SK-N-SH (cell line): ENCODE measurements around the gene KIF16B. TPM values are rescaled to one million over a fixed set of nuclear protein-coding genes. Genes with fewer than 3 reads are reported as not detected.

Experiments
- CTCF ChIA-PET: fragments of 300-600, 350-600 bp; formaldehyde crosslinking; extraction: SDS; loops from one replicate; lab custom pipeline; 2021; lab: Yijun Ruan, JAX
- POLR2A ChIA-PET: fragments of 350-600 bp; sonication (Branson Sonifier 250); formaldehyde crosslinking; extraction: SDS; loops from one replicate; lab custom pipeline; 2020; ENCODE audit warnings: antibody characterized with exemption, inconsistent platforms; lab: Yijun Ruan, JAX
- DNase-seq: peaks from one replicate; pipeline ENCODE4 v3.0.0; 2012
- H2AFZ ChIP-seq: fragments of 200-600 bp; sonication (generic); 2 replicates; pipeline ENCODE4 v1.8.1; 2016; ENCODE audit warnings: antibody characterized with exemption, mild to moderate bottlenecking, low read depth
- H3F3A ChIP-seq: fragments of 200-600 bp; sonication (generic); replicated peaks from 2 replicates; pipeline ENCODE3; 2016; ENCODE audit warnings: antibody characterized with exemption, mild to moderate bottlenecking; ENCODE audit not compliant: insufficient read depth
- H3K27ac ChIP-seq, 2 experiments: fragments of 200-500 bp in 1 of 2; fragments of 200-600 bp in 1 of 2; sonication (Bioruptor generic) in 1 of 2; sonication (generic), shearing (Covaris generic) in 1 of 2; 2 replicates each; pipeline versions ENCODE4 v1.5.1 to v1.6.1; 2014 to 2016; ENCODE audit warnings: low read depth in 2 of 2, inconsistent platforms in 1 of 2, low read length in 1 of 2, mild to moderate bottlenecking in 1 of 2, mixed read lengths in 1 of 2
- H3K27me3 ChIP-seq: fragments of 200-600 bp; sonication (generic), shearing (Covaris generic); 2 replicates; pipeline ENCODE4 v1.6.1; 2016; ENCODE audit warnings: mixed run types; ENCODE audit not compliant: insufficient read depth
- H3K36me3 ChIP-seq, 2 experiments: fragments of 200-500 bp in 1 of 2; fragments of 200-600 bp in 1 of 2; sonication (Bioruptor generic) in 1 of 2; sonication (generic) in 1 of 2; replicated peaks in 1 of 2; 2 replicates each; pipeline versions ENCODE3 to v1.5.1; 2014 to 2016; ENCODE audit warnings: low read length in 1 of 2, mild to moderate bottlenecking in 1 of 2; ENCODE audit not compliant: insufficient read depth in 2 of 2, control insufficient read depth in 1 of 2
- H3K4me1 ChIP-seq, 2 experiments: fragments of 200-500 bp in 1 of 2; fragments of 200-600 bp in 1 of 2; sonication (Bioruptor generic) in 1 of 2; sonication (generic), shearing (Covaris generic) in 1 of 2; 2 replicates each; pipeline versions ENCODE4 v1.5.1 to v1.6.1; 2014 to 2016; ENCODE audit warnings: low read depth in 1 of 2, low read length in 1 of 2, mixed run types in 1 of 2; ENCODE audit not compliant: insufficient read depth in 2 of 2, control insufficient read depth in 1 of 2
- H3K4me2 ChIP-seq: fragments of 200-600 bp; sonication (generic), shearing (Covaris generic); 2 replicates; pipeline ENCODE4 v1.6.1; 2017; ENCODE audit warnings: mixed run types
- H3K4me3 ChIP-seq, 2 experiments: fragments of 200-500 bp in 1 of 2; fragments of 200-600 bp in 1 of 2; sonication (Bioruptor generic) in 1 of 2; sonication (generic), shearing (Covaris generic) in 1 of 2; 2 replicates each; pipeline versions ENCODE4 v1.5.1 to v1.8.1; 2014 to 2016; ENCODE audit warnings: low read depth in 2 of 2, inconsistent platforms in 1 of 2, low read length in 1 of 2, mild to moderate bottlenecking in 1 of 2, mixed read lengths in 1 of 2, moderate library complexity in 1 of 2
- H3K79me2 ChIP-seq: fragments of 200-600 bp; sonication (generic); 2 replicates; pipeline ENCODE4 v1.8.1; 2017; ENCODE audit warnings: mild to moderate bottlenecking; ENCODE audit not compliant: insufficient read depth
- H3K9ac ChIP-seq: fragments of 200-600 bp; sonication (generic); 2 replicates; pipeline ENCODE4 v1.6.1; 2017; ENCODE audit warnings: mixed run types
- H3K9me2 ChIP-seq: fragments of 200-600 bp; sonication (generic); 2 replicates; pipeline ENCODE4 v1.6.1; 2017; ENCODE audit warnings: mixed run types
- H3K9me3 ChIP-seq: fragments of 200-600 bp; sonication (generic); 2 replicates; pipeline ENCODE4 v1.6.1; 2017; ENCODE audit warnings: mixed run types, mild to moderate bottlenecking, moderate library complexity
- H4K20me1 ChIP-seq: fragments of 200-600 bp; sonication (generic); 2 replicates; pipeline ENCODE4 v1.6.1; 2017; ENCODE audit warnings: mild to moderate bottlenecking, mixed run types; ENCODE audit not compliant: insufficient read depth
- FOXJ3 ChIP-seq: sonication (generic); formaldehyde crosslinking; IDR thresholded peaks from 2 replicates; pipeline ENCODE4 v1.5.1; 2020; ENCODE audit warnings: mild to moderate bottlenecking, missing genetic modification reagents
- NRF1 ChIP-seq: IDR thresholded peaks from 2 replicates; pipeline ENCODE4 v1.6.1; 2012; ENCODE audit warnings: low read depth, mild to moderate bottlenecking, low read length
- RCOR1 ChIP-seq: fragments of 150-350 bp; IDR thresholded peaks from 2 replicates; pipeline ENCODE4 v1.6.1; 2017; ENCODE audit warnings: antibody characterized with exemption, low read length
- RXRA ChIP-seq: IDR thresholded peaks from 2 replicates; pipeline ENCODE4 v1.4.0; 2012; ENCODE audit warnings: low read depth, mild to moderate bottlenecking, borderline replicate concordance
- SIN3A ChIP-seq: IDR thresholded peaks from 2 replicates; pipeline ENCODE4 v1.6.1; 2012; ENCODE audit warnings: low read depth, mild to moderate bottlenecking, low read length, moderate library complexity, borderline replicate concordance
- SMC3 ChIP-seq: IDR thresholded peaks from 2 replicates; pipeline ENCODE4 v1.6.1; 2012; ENCODE audit warnings: low read depth, low read length, improper control_type of control experiment
- TEAD4 ChIP-seq: IDR thresholded peaks from 2 replicates; pipeline ENCODE4 v1.4.0; 2012; ENCODE audit warnings: mild to moderate bottlenecking, borderline replicate concordance; ENCODE audit not compliant: insufficient read depth
- YY1 ChIP-seq: IDR thresholded peaks from 2 replicates; pipeline ENCODE4 v1.4.0; 2012; ENCODE audit warnings: low read depth, mild to moderate bottlenecking
- WGBS: methylation state at CpG from one replicate; pipeline ENCODE4 v1.1.6; 2017; ENCODE audit warnings: low lambda C conversion rate; 5-methylcytosine and 5-hydroxymethylcytosine counted together
- polyA plus RNA-seq, 3 experiments: library from polyadenylated mRNA; depleted of rRNA; stranded (reverse); fragments of >200 nt; gene quantifications; 2 replicates each; pipeline ENCODE4 v1.2.3, GENCODE V29; 2012
- TF ChIP-seq, protein P1 (sequence below): IDR thresholded peaks from 2 replicates; pipeline ENCODE4 v1.6.1; 2012; ENCODE audit warnings: mild to moderate bottlenecking, low read depth, low read length, moderate library complexity
- TF ChIP-seq, protein P2 (sequence below): fragments of 200-600 bp; sonication (generic); IDR thresholded peaks from 2 replicates; pipeline ENCODE4 v1.6.1; 2017; ENCODE audit warnings: antibody characterized with exemption, mild to moderate bottlenecking, moderate library complexity
- TF ChIP-seq, protein P3 (sequence below): fragments of 150-350 bp; IDR thresholded peaks from 2 replicates; pipeline ENCODE4 v1.6.1; 2017; ENCODE audit warnings: antibody characterized with exemption, low read length, low read depth, borderline replicate concordance
- TF ChIP-seq, protein P4 (sequence below): IDR thresholded peaks from 2 replicates; pipeline ENCODE4; 2012
- TF ChIP-seq, protein P5 (sequence below): IDR thresholded peaks from 2 replicates; pipeline ENCODE4 v1.4.0; 2012; ENCODE audit warnings: low read depth

KIF16B gene
- polyA plus RNA-seq, 1 of the 3 experiments (the other 2 are of a cell fraction) = 3.3 TPM

GRCh38 chr20:16404171-16404570 is 169.1 kb downstream of the KIF16B start:
- WGBS = 81% methylated on average over 5 of the region's 5 CpGs
- H3K9ac ChIP-seq = no peak overlapping the region
- no peaks in the 10 kb centered on the region for H3K27me3 ChIP-seq
- ChIA-PET CTCF (no interaction called here), POLR2A (no interaction called here)
- H3K9me3 ChIP-seq = no peaks in the 10 kb centered on the region
- H3F3A ChIP-seq = no peaks in the 10 kb centered on the region
- no peak overlapping the region for H3K4me3 ChIP-seq
- H3K4me1 ChIP-seq = peaks cover 0 to 4% of the 10 kb centered on the region in 2 experiments; a peak in 1 of 4 replicates
- H3K9me2 ChIP-seq = no peaks in the 10 kb centered on the region
- H3K27ac ChIP-seq = no peak overlapping the region
- H3K4me2 ChIP-seq = no peak overlapping the region
- DNase-seq = no peak
- H4K20me1 ChIP-seq = no peaks in the 10 kb centered on the region
- no peak for TF ChIP-seq RCOR1
- H3K79me2 ChIP-seq = no peaks in the 10 kb centered on the region
- H3K36me3 ChIP-seq = peaks cover 0 to 16% of the 10 kb centered on the region in 2 experiments
- no peak overlapping the region for H2AFZ ChIP-seq

GRCh38 chr20:16400234-16400633 is 173.0 kb downstream of the KIF16B start:
- H3K9me2 ChIP-seq = no peaks in the 10 kb centered on the region
- CTCF ChIA-PET = no interaction called here
- TF ChIP-seq, protein P1, sequence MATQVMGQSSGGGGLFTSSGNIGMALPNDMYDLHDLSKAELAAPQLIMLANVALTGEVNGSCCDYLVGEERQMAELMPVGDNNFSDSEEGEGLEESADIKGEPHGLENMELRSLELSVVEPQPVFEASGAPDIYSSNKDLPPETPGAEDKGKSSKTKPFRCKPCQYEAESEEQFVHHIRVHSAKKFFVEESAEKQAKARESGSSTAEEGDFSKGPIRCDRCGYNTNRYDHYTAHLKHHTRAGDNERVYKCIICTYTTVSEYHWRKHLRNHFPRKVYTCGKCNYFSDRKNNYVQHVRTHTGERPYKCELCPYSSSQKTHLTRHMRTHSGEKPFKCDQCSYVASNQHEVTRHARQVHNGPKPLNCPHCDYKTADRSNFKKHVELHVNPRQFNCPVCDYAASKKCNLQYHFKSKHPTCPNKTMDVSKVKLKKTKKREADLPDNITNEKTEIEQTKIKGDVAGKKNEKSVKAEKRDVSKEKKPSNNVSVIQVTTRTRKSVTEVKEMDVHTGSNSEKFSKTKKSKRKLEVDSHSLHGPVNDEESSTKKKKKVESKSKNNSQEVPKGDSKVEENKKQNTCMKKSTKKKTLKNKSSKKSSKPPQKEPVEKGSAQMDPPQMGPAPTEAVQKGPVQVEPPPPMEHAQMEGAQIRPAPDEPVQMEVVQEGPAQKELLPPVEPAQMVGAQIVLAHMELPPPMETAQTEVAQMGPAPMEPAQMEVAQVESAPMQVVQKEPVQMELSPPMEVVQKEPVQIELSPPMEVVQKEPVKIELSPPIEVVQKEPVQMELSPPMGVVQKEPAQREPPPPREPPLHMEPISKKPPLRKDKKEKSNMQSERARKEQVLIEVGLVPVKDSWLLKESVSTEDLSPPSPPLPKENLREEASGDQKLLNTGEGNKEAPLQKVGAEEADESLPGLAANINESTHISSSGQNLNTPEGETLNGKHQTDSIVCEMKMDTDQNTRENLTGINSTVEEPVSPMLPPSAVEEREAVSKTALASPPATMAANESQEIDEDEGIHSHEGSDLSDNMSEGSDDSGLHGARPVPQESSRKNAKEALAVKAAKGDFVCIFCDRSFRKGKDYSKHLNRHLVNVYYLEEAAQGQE = no peak
- TF ChIP-seq, protein P2, sequence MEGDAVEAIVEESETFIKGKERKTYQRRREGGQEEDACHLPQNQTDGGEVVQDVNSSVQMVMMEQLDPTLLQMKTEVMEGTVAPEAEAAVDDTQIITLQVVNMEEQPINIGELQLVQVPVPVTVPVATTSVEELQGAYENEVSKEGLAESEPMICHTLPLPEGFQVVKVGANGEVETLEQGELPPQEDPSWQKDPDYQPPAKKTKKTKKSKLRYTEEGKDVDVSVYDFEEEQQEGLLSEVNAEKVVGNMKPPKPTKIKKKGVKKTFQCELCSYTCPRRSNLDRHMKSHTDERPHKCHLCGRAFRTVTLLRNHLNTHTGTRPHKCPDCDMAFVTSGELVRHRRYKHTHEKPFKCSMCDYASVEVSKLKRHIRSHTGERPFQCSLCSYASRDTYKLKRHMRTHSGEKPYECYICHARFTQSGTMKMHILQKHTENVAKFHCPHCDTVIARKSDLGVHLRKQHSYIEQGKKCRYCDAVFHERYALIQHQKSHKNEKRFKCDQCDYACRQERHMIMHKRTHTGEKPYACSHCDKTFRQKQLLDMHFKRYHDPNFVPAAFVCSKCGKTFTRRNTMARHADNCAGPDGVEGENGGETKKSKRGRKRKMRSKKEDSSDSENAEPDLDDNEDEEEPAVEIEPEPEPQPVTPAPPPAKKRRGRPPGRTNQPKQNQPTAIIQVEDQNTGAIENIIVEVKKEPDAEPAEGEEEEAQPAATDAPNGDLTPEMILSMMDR = no peak
- TF ChIP-seq TEAD4 (no peak), RCOR1 (no peak), RXRA (no peak), SIN3A (no peak), FOXJ3 (CRISPR knock-in tag) (no peak), NRF1 (no peak), YY1 (no peak), SMC3 (no peak)
- TF ChIP-seq, protein P3, sequence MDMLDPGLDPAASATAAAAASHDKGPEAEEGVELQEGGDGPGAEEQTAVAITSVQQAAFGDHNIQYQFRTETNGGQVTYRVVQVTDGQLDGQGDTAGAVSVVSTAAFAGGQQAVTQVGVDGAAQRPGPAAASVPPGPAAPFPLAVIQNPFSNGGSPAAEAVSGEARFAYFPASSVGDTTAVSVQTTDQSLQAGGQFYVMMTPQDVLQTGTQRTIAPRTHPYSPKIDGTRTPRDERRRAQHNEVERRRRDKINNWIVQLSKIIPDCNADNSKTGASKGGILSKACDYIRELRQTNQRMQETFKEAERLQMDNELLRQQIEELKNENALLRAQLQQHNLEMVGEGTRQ = no peak
- TF ChIP-seq, protein P4, sequence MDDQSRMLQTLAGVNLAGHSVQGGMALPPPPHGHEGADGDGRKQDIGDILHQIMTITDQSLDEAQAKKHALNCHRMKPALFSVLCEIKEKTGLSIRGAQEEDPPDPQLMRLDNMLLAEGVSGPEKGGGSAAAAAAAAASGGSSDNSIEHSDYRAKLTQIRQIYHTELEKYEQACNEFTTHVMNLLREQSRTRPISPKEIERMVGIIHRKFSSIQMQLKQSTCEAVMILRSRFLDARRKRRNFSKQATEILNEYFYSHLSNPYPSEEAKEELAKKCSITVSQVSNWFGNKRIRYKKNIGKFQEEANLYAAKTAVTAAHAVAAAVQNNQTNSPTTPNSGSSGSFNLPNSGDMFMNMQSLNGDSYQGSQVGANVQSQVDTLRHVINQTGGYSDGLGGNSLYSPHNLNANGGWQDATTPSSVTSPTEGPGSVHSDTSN = no peak
- TF ChIP-seq, protein P5, sequence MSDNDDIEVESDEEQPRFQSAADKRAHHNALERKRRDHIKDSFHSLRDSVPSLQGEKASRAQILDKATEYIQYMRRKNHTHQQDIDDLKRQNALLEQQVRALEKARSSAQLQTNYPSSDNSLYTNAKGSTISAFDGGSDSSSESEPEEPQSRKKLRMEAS = no peak
- TF ChIP-seq, all 33 proteins: peak for 0
- no peak overlapping the region for H2AFZ ChIP-seq
- no peak overlapping the region for H3K27ac ChIP-seq
- H3K27me3 ChIP-seq = no peaks in the 10 kb centered on the region
- POLR2A ChIA-PET = no interaction called here
- H3K4me3 ChIP-seq = no peak overlapping the region
- H3F3A ChIP-seq = no peaks in the 10 kb centered on the region
- H3K79me2 ChIP-seq = no peaks in the 10 kb centered on the region
- H3K4me1 ChIP-seq = peaks cover 0 to 3% of the 10 kb centered on the region in 2 experiments; a peak in 1 of 4 replicates
- no peak for DNase-seq
- H3K9ac ChIP-seq = no peak overlapping the region
- peaks cover 0 to 13% of the 10 kb centered on the region in 2 experiments for H3K36me3 ChIP-seq
- H3K9me3 ChIP-seq = no peaks in the 10 kb centered on the region
- no peaks in the 10 kb centered on the region for H4K20me1 ChIP-seq
- H3K4me2 ChIP-seq = no peak overlapping the region
